HG03460 (cell line): ENCODE results near the gene ALDH1A3.

ENCODE experiments used
- ATAC-seq: cut with Tn5 transposase; IDR thresholded peaks from one replicate; pipeline ENCODE4 v1.9.1; 2021; ENCODE audit not compliant: unreplicated experiment

The ALDH1A3 gene

GRCh38 chr15:100880897-100881242 is 1.2 kb downstream of the ALDH1A3 start:
- no peak for ATAC-seq

- ATAC-seq = no peak
Measured at GRCh38 chr15:100881573-100882336, 2.1 kb downstream of the ALDH1A3 start.

GRCh38 chr15:100885116-100885515 is 5.5 kb downstream of the ALDH1A3 start:
- no peak for ATAC-seq

GRCh38 chr15:100885811-100886210 is 6.2 kb downstream of the ALDH1A3 start:
- no peak for ATAC-seq

- ATAC-seq = no peak
Measured at GRCh38 chr15:100887211-100887913, 7.7 kb downstream of the ALDH1A3 start.

- ATAC-seq = no peak
Measured at GRCh38 chr15:100889385-100890050, 9.9 kb downstream of the ALDH1A3 start.

GRCh38 chr15:100890051-100890720 is 10.6 kb downstream of the ALDH1A3 start:
- ATAC-seq = no peak

GRCh38 chr15:100890850-100891249 is 11.2 kb downstream of the ALDH1A3 start:
- no peak for ATAC-seq

- no peak for ATAC-seq
Measured at GRCh38 chr15:100891307-100892012, 11.8 kb downstream of the ALDH1A3 start.

- ATAC-seq = no peak
Measured at GRCh38 chr15:100892013-100892355, 12.4 kb downstream of the ALDH1A3 start.

- ATAC-seq = no peak
Measured at GRCh38 chr15:100893261-100893963, 13.8 kb downstream of the ALDH1A3 start.

GRCh38 chr15:100893964-100894295 is 14.3 kb downstream of the ALDH1A3 start:
- no peak for ATAC-seq

GRCh38 chr15:100895721-100896120 is 16.1 kb downstream of the ALDH1A3 start:
- no peak for ATAC-seq

GRCh38 chr15:100897221-100898151 is 17.9 kb downstream of the ALDH1A3 start:
- no peak for ATAC-seq

- no peak for ATAC-seq
Measured at GRCh38 chr15:100898152-100898490, 18.5 kb downstream of the ALDH1A3 start.

GRCh38 chr15:100898661-100899462 is 19.2 kb downstream of the ALDH1A3 start:
- ATAC-seq = no peak

- no peak for ATAC-seq
Measured at GRCh38 chr15:100899601-100900000, 20.0 kb downstream of the ALDH1A3 start.

- no peak for ATAC-seq
Measured at GRCh38 chr15:100900136-100900794, 20.6 kb downstream of the ALDH1A3 start.
